ENCODE measurements around the gene CHIC2. TPM values are rescaled to one million over a fixed set of nuclear protein-coding genes. Genes with fewer than 3 reads are reported as not detected.

The CHIC2 gene
- total RNA-seq, 1 experiment from 2014 or later, result 11.0 TPM

GRCh38 chr4:53991821-53992220 is 72.6 kb downstream of the CHIC2 start:
- ChIA-PET CTCF (no interaction called here), POLR2A (no interaction called here)
- Mint-ChIP-seq H3K27me3 (ENCODE audit: low read depth) (no peaks in the 10 kb centered on the region), H3K27ac (no peak overlapping the region), H3K9me3 (no peaks in the 10 kb centered on the region), H3K4me3 (no peak overlapping the region), H3K4me1 (peaks cover 7% of the 10 kb centered on the region), H3K36me3 (no peaks in the 10 kb centered on the region)
- DNase-seq (ENCODE audit: low spot score) (no peak), ATAC-seq (no peak)
- no peak for TF ChIP-seq CREB1 (CRISPR knock-in tag; IDR thresholded peaks at IDR 0.05)
- no peak for TF ChIP-seq ESRRA (CRISPR knock-in tag; IDR thresholded peaks at IDR 0.05; ENCODE audit: borderline replicate concordance)
- no peak for TF ChIP-seq SMAD3 (CRISPR knock-in tag; IDR thresholded peaks at IDR 0.05; ENCODE audit: borderline replicate concordance)
- TF ChIP-seq GTF2I (CRISPR knock-in tag; conservative IDR thresholded peaks at IDR 0.05), result no peak

DNA sequence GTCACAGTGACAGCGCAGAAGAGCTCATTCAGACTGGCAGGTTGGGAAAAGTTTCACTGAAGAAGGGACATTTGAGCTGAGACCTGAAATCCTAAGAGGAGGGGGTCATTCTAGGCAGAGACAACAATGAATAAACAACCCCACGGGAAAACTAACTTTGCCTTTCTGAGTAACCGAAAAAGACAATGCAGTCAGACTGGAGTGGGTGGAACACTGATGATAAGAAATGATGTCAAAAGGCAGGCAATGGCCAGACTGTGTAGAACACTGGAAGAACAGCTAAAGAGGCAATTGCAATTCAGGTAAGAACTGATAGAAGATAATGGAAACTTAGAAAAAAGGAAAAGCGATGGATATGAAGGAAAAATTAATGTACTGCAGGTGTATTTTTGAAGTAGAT is 73.8 kb downstream of the CHIC2 start:
- ChIA-PET CTCF (no interaction called here), POLR2A (no interaction called here)
- no peak overlapping the region for H3K27ac Mint-ChIP-seq

GRCh38 chr4:53987761-53988171 is 76.6 kb downstream of the CHIC2 start:
- Mint-ChIP-seq H3K4me1 (peaks cover 11% of the 10 kb centered on the region), H3K36me3 (no peaks in the 10 kb centered on the region), H3K27ac (no peak overlapping the region), H3K4me3 (no peak overlapping the region), H3K9me3 (peaks cover 5% of the 10 kb centered on the region; the same call in 1 of the 2 replicates), H3K27me3 (ENCODE audit: low read depth) (no peaks in the 10 kb centered on the region)
- no peak for DNase-seq (ENCODE audit: low spot score)
- POLR2A ChIA-PET, result interaction anchor here (0.7 kb wide), 1 partner anchor 9 kb away, joined by 7 read pairs; no protein-coding TSS in a partner anchor
- CTCF ChIA-PET, result no interaction called here
- no peak for ATAC-seq
- TF ChIP-seq ATF1 (CRISPR knock-in tag; IDR thresholded peaks at IDR 0.05), result no peak
- TF ChIP-seq, protein P1, sequence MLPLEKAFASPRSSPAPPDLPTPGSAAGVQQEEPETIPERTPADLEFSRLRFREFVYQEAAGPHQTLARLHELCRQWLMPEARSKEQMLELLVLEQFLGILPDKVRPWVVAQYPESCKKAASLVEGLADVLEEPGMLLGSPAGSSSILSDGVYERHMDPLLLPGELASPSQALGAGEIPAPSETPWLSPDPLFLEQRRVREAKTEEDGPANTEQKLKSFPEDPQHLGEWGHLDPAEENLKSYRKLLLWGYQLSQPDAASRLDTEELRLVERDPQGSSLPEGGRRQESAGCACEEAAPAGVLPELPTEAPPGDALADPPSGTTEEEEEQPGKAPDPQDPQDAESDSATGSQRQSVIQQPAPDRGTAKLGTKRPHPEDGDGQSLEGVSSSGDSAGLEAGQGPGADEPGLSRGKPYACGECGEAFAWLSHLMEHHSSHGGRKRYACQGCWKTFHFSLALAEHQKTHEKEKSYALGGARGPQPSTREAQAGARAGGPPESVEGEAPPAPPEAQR (CRISPR knock-in tag; IDR thresholded peaks at IDR 0.05), result no peak
- TF ChIP-seq ESRRA (CRISPR knock-in tag; IDR thresholded peaks at IDR 0.05; ENCODE audit: borderline replicate concordance), result no peak
- TF ChIP-seq MLX (CRISPR knock-in tag; IDR thresholded peaks at IDR 0.05), result no peak
- TF ChIP-seq SOX15 (CRISPR knock-in tag; IDR thresholded peaks at IDR 0.05), result no peak
- TF ChIP-seq ZNF121 (CRISPR knock-in tag; IDR thresholded peaks at IDR 0.05), result no peak
- TF ChIP-seq, protein P2, sequence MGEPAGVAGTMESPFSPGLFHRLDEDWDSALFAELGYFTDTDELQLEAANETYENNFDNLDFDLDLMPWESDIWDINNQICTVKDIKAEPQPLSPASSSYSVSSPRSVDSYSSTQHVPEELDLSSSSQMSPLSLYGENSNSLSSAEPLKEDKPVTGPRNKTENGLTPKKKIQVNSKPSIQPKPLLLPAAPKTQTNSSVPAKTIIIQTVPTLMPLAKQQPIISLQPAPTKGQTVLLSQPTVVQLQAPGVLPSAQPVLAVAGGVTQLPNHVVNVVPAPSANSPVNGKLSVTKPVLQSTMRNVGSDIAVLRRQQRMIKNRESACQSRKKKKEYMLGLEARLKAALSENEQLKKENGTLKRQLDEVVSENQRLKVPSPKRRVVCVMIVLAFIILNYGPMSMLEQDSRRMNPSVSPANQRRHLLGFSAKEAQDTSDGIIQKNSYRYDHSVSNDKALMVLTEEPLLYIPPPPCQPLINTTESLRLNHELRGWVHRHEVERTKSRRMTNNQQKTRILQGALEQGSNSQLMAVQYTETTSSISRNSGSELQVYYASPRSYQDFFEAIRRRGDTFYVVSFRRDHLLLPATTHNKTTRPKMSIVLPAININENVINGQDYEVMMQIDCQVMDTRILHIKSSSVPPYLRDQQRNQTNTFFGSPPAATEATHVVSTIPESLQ (CRISPR knock-in tag; IDR thresholded peaks at IDR 0.05), result no peak
- no peak for TF ChIP-seq TEAD4 (CRISPR knock-in tag; IDR thresholded peaks at IDR 0.05)
- TF ChIP-seq ZNF317 (CRISPR knock-in tag; IDR thresholded peaks at IDR 0.05; ENCODE audit: borderline replicate concordance, low read depth), result no peak

More for the DNA sequence above, 73.8 kb downstream of the CHIC2 start:
- ATAC-seq (no peak), DNase-seq (ENCODE audit: low spot score) (no peak)
- H3K4me1 Mint-ChIP-seq, result peaks cover 11% of the 10 kb centered on the region
- H3K36me3 Mint-ChIP-seq, result no peaks in the 10 kb centered on the region
- no peaks in the 10 kb centered on the region for H3K9me3 Mint-ChIP-seq
- TF ChIP-seq ZNF396 (CRISPR knock-in tag; IDR thresholded peaks at IDR 0.05; ENCODE audit: borderline replicate concordance) (no peak), CDX4 (CRISPR knock-in tag; IDR thresholded peaks at IDR 0.05; ENCODE audit: borderline replicate concordance) (no peak), SMAD4 (CRISPR knock-in tag; IDR thresholded peaks at IDR 0.05) (no peak)
- TF ChIP-seq, protein P3, sequence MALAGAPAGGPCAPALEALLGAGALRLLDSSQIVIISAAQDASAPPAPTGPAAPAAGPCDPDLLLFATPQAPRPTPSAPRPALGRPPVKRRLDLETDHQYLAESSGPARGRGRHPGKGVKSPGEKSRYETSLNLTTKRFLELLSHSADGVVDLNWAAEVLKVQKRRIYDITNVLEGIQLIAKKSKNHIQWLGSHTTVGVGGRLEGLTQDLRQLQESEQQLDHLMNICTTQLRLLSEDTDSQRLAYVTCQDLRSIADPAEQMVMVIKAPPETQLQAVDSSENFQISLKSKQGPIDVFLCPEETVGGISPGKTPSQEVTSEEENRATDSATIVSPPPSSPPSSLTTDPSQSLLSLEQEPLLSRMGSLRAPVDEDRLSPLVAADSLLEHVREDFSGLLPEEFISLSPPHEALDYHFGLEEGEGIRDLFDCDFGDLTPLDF (CRISPR knock-in tag; IDR thresholded peaks at IDR 0.05), result no peak
- TF ChIP-seq, protein P4, sequence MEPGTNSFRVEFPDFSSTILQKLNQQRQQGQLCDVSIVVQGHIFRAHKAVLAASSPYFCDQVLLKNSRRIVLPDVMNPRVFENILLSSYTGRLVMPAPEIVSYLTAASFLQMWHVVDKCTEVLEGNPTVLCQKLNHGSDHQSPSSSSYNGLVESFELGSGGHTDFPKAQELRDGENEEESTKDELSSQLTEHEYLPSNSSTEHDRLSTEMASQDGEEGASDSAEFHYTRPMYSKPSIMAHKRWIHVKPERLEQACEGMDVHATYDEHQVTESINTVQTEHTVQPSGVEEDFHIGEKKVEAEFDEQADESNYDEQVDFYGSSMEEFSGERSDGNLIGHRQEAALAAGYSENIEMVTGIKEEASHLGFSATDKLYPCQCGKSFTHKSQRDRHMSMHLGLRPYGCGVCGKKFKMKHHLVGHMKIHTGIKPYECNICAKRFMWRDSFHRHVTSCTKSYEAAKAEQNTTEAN (CRISPR knock-in tag; IDR thresholded peaks at IDR 0.05), result no peak
- TF ChIP-seq, protein P1 (CRISPR knock-in tag; IDR thresholded peaks at IDR 0.05), result no peak
- TF ChIP-seq, protein P5, sequence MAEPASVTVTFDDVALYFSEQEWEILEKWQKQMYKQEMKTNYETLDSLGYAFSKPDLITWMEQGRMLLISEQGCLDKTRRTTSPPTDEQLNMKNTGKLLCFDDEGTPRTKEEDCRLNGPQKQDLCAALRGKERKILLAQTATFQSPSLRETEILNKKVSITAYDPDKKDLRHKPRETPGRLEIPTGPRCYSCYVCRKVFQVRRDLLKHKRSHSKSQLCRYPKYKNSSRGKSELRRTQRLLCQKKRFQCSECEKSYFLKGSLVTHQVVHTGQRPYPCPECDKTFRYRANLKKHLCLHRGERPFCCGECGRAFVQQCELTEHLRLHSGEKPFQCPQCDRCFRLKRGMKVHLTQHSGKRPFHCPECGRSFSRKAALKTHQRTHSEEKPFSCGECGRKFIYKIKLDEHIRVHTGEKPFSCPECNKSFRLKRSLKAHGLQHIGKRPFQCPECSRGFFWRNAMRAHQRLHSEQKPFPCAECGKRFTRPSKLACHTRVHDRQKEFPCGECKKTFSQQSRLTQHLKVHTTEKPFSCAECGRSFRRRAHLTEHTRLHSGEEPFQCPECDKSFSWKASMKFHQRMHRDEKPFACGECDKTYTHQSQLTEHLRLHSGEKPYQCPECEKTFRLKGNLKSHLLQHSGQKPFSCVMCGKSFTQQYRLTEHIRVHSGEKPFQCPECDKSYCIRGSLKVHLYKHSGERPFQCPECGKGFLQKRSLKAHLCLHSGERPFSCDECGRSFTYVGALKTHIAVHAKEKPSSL (CRISPR knock-in tag; conservative IDR thresholded peaks at IDR 0.05), result no peak
- H3K4me3 Mint-ChIP-seq, result no peak overlapping the region
- H3K27me3 Mint-ChIP-seq (ENCODE audit: low read depth), result no peaks in the 10 kb centered on the region

Measured in WTC11 (cell line).